HFFc6 (cell line): ENCODE results near the gene A2ML1. TPM values are rescaled to one million over a fixed set of nuclear protein-coding genes. Genes with fewer than 3 reads are reported as not detected.
"Not testable (repeated sequence)": the region's sequence is repeated elsewhere in the genome, so short reads cannot be mapped to it uniquely, and the experiment has no call there.

ENCODE experiments used
- DNase-seq: peaks from one replicate; pipeline ENCODE4 v3.0.0-alpha.2; 2018
- H3K27ac Mint-ChIP-seq: 2 replicates; pipeline ENCODE4 v1.8.0; 2020; ENCODE audit warnings: mild to moderate bottlenecking, mixed read lengths
- H3K27me3 Mint-ChIP-seq: 2 replicates; pipeline ENCODE4 v1.8.0; 2021; ENCODE audit warnings: mild to moderate bottlenecking, moderate library complexity, mixed read lengths; ENCODE audit not compliant: insufficient read depth
- H3K36me3 Mint-ChIP-seq: 2 replicates; pipeline ENCODE4 v1.8.0; 2021; ENCODE audit warnings: low read depth, mixed read lengths
- H3K4me1 Mint-ChIP-seq: 2 replicates; pipeline ENCODE4 v1.8.0; 2020; ENCODE audit warnings: low read depth, mixed read lengths
- H3K4me3 Mint-ChIP-seq: 2 replicates; pipeline ENCODE4 v1.8.0; 2020; ENCODE audit warnings: mild to moderate bottlenecking, moderate library complexity, mixed read lengths
- H3K9me3 Mint-ChIP-seq: 2 replicates; pipeline ENCODE4 v1.8.0; 2020; ENCODE audit warnings: mild to moderate bottlenecking, mixed read lengths
- CTCF ChIP-seq: fragments of 200-600 bp; sonication (generic); IDR thresholded peaks from 2 replicates; pipeline ENCODE4 v1.5.0; 2021; ENCODE audit warnings: antibody characterized with exemption, mild to moderate bottlenecking
- total RNA-seq, 6 experiments: library from RNA; stranded (reverse); fragmentation: NEBNext Ultra II Directional; extraction: Animal tissue kit (Norgen Biotek cat#: 25700); gene quantifications; 2 replicates in 1 of 6; 3 replicates in 5 of 6; pipeline ENCODE4 v1.2.3, GENCODE V29; 2021

A2ML1 gene
- total RNA-seq, 6 experiments from 2014 or later: not detected

GRCh38 chr12:8781381-8782127 is 40.9 kb upstream of the A2ML1 start:
- H3K36me3 Mint-ChIP-seq: no peaks in the 10 kb centered on the region
- H3K27ac Mint-ChIP-seq: no peak overlapping the region

GRCh38 chr12:8784290-8784888 is 38.0 kb upstream of the A2ML1 start:
- H3K4me3 Mint-ChIP-seq: no peak overlapping the region
- DNase-seq: no peak

More at GRCh38 chr12:8781381-8782127, 40.9 kb upstream of the A2ML1 start:
- TF ChIP-seq CTCF: no peak
- H3K4me3 Mint-ChIP-seq: no peak overlapping the region
- H3K27me3 Mint-ChIP-seq: no peaks in the 10 kb centered on the region
- no peaks in the 10 kb centered on the region for H3K9me3 Mint-ChIP-seq
- H3K4me1 Mint-ChIP-seq: no peaks in the 10 kb centered on the region
- DNase-seq: no peak

GRCh38 chr12:8785499-8785898 is 36.9 kb upstream of the A2ML1 start:
- no peaks in the 10 kb centered on the region for H3K9me3 Mint-ChIP-seq
- H3K4me1 Mint-ChIP-seq: no peaks in the 10 kb centered on the region
- no peak overlapping the region for H3K4me3 Mint-ChIP-seq
- no peaks in the 10 kb centered on the region for H3K27me3 Mint-ChIP-seq
- no peak for TF ChIP-seq CTCF
- no peaks in the 10 kb centered on the region for H3K36me3 Mint-ChIP-seq
- no peak overlapping the region for H3K27ac Mint-ChIP-seq
- DNase-seq: no peak

More at GRCh38 chr12:8784290-8784888, 38.0 kb upstream of the A2ML1 start:
- H3K27me3 Mint-ChIP-seq: no peaks in the 10 kb centered on the region
- no peaks in the 10 kb centered on the region for H3K9me3 Mint-ChIP-seq
- no peak overlapping the region for H3K27ac Mint-ChIP-seq
- TF ChIP-seq CTCF: no peak
- no peaks in the 10 kb centered on the region for H3K4me1 Mint-ChIP-seq
- H3K36me3 Mint-ChIP-seq: no peaks in the 10 kb centered on the region

GRCh38 chr12:8787206-8787605 is 35.2 kb upstream of the A2ML1 start:
- H3K9me3 Mint-ChIP-seq, H3K4me1 Mint-ChIP-seq, H3K36me3 Mint-ChIP-seq, H3K27ac Mint-ChIP-seq, DNase-seq, H3K4me3 Mint-ChIP-seq, H3K27me3 Mint-ChIP-seq: not testable (repeated sequence)

- H3K27ac Mint-ChIP-seq: not testable (repeated sequence)
These were observed 33.7 kb upstream of the A2ML1 start for GRCh38 chr12:8788706-8789105.

GRCh38 chr12:8789341-8790013 is 32.9 kb upstream of the A2ML1 start:
- peak overlapping the region; percentile 85; the same call in 1 of the 2 replicates for H3K4me3 Mint-ChIP-seq
- not testable (repeated sequence) for H3K36me3 Mint-ChIP-seq, H3K27me3 Mint-ChIP-seq, DNase-seq, H3K27ac Mint-ChIP-seq, H3K9me3 Mint-ChIP-seq, H3K4me1 Mint-ChIP-seq

More at GRCh38 chr12:8788706-8789105, 33.7 kb upstream of the A2ML1 start:
- peak overlapping the region; percentile 85 for H3K4me3 Mint-ChIP-seq
- not testable (repeated sequence) for H3K4me1 Mint-ChIP-seq, DNase-seq, H3K36me3 Mint-ChIP-seq, H3K9me3 Mint-ChIP-seq, H3K27me3 Mint-ChIP-seq

- not testable (repeated sequence) for H3K9me3 Mint-ChIP-seq, H3K27ac Mint-ChIP-seq, H3K27me3 Mint-ChIP-seq, DNase-seq, H3K4me3 Mint-ChIP-seq, H3K4me1 Mint-ChIP-seq, H3K36me3 Mint-ChIP-seq
These were observed 29.2 kb upstream of the A2ML1 start for GRCh38 chr12:8793226-8793625.

GRCh38 chr12:8794611-8795010 is 27.8 kb upstream of the A2ML1 start:
- H3K36me3 Mint-ChIP-seq, DNase-seq, H3K4me1 Mint-ChIP-seq, H3K4me3 Mint-ChIP-seq, H3K9me3 Mint-ChIP-seq, H3K27ac Mint-ChIP-seq, H3K27me3 Mint-ChIP-seq: not testable (repeated sequence)
